Measurements from ENCODE around the gene PTGR1.

GRCh38 chr9:111634860-111635259, 35.4 kb upstream of the PTGR1 start:
- no peak for TF ChIP-seq CTCF (conservative IDR thresholded peaks at IDR 0.05 in 1 of 2, IDR thresholded peaks at IDR 0.05 in 1 of 2; ENCODE audit: extremely low read depth in 1 of 2, insufficient read depth in 1 of 2, low read depth in 1 of 2, low read length in 2 of 2)
- TF ChIP-seq EZH2 (IDR thresholded peaks at IDR 0.05; ENCODE audit: borderline replicate concordance, low read length) = no peak
